WTC11 (cell line): ENCODE results near the gene PTPN12.

ENCODE experiments used
- ATF1 ChIP-seq: sonication (generic); formaldehyde crosslinking; IDR thresholded peaks from 2 replicates; pipeline ENCODE4 v1.8.1; 2023; ENCODE audit warnings: mild to moderate bottlenecking, moderate library complexity, missing genetic modification reagents
- CBFB ChIP-seq: sonication (generic); formaldehyde crosslinking; IDR thresholded peaks from 2 replicates; pipeline ENCODE4 v1.8.1; 2022; ENCODE audit warnings: mild to moderate bottlenecking, low read depth, missing genetic modification reagents
- FOXJ3 ChIP-seq: sonication (generic); formaldehyde crosslinking; IDR thresholded peaks from 2 replicates; pipeline ENCODE4 v1.9.0; 2021; ENCODE audit warnings: missing genetic modification reagents, mild to moderate bottlenecking, borderline replicate concordance
- FOXK1 ChIP-seq: sonication (generic); formaldehyde crosslinking; IDR thresholded peaks from 2 replicates; pipeline ENCODE4 v1.8.0; 2022; ENCODE audit warnings: mild to moderate bottlenecking, moderate library complexity, missing genetic modification reagents
- ZBTB21 ChIP-seq: sonication (generic); formaldehyde crosslinking; IDR thresholded peaks from 2 replicates; pipeline ENCODE4 v1.8.1; 2023; ENCODE audit warnings: mild to moderate bottlenecking, missing genetic modification reagents, borderline replicate concordance
- TF ChIP-seq, protein P1 (sequence below): sonication (generic); formaldehyde crosslinking; IDR thresholded peaks from 2 replicates; pipeline ENCODE4 v1.8.1; 2022; ENCODE audit warnings: low read depth, mild to moderate bottlenecking, moderate library complexity, missing genetic modification reagents, borderline replicate concordance
- TF ChIP-seq, protein P2 (sequence below): fragments of 200-600 bp; IDR thresholded peaks from 2 replicates; pipeline ENCODE4 v1.8.0; 2022; ENCODE audit warnings: antibody characterized with exemption
- TF ChIP-seq, protein P3 (sequence below): sonication (generic); formaldehyde crosslinking; IDR thresholded peaks from 2 replicates; pipeline ENCODE4 v1.8.0; 2022; ENCODE audit warnings: missing genetic modification reagents
- TF ChIP-seq, protein P4 (sequence below): sonication (generic); formaldehyde crosslinking; IDR thresholded peaks from 2 replicates; pipeline ENCODE4 v1.8.0; 2022; ENCODE audit warnings: mild to moderate bottlenecking, missing genetic modification reagents
- TF ChIP-seq, protein P5 (sequence below): sonication (generic); formaldehyde crosslinking; conservative IDR thresholded peaks from 2 replicates; pipeline ENCODE4 v1.8.1; 2022; ENCODE audit warnings: mild to moderate bottlenecking, missing genetic modification reagents
- TF ChIP-seq, protein P6 (sequence below): sonication (generic); formaldehyde crosslinking; IDR thresholded peaks from 2 replicates; pipeline ENCODE4 v1.8.1; 2023; ENCODE audit warnings: mild to moderate bottlenecking, missing genetic modification reagents

DNA sequence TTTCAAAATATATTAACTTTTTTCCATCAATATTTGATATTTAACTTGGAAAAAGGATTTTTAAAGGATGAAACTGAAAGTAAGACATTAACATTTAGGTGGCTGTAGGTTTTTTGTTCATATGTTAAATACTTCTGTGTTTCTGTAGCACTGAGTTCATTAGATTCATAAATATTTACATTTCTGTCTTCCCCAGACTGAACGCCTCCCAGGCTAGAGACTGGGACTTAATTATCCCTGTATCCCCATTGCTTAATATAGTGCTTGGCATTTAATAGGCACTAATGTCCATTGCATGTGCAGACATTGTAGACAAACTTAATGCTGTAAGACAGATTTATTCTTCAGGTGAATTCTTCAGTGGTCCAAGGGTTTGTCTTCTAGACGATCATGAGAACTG is 7.4 kb downstream of the PTPN12 start:
- TF ChIP-seq, protein P1, sequence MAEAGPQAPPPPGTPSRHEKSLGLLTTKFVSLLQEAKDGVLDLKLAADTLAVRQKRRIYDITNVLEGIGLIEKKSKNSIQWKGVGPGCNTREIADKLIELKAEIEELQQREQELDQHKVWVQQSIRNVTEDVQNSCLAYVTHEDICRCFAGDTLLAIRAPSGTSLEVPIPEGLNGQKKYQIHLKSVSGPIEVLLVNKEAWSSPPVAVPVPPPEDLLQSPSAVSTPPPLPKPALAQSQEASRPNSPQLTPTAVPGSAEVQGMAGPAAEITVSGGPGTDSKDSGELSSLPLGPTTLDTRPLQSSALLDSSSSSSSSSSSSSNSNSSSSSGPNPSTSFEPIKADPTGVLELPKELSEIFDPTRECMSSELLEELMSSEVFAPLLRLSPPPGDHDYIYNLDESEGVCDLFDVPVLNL (CRISPR knock-in tag), result no peak
- TF ChIP-seq FOXJ3 (no peak), CBFB (CRISPR knock-in tag) (no peak), ATF1 (CRISPR knock-in tag) (no peak), ZBTB21 (no peak), FOXK1 (CRISPR knock-in tag) (no peak)
- TF ChIP-seq, protein P2, sequence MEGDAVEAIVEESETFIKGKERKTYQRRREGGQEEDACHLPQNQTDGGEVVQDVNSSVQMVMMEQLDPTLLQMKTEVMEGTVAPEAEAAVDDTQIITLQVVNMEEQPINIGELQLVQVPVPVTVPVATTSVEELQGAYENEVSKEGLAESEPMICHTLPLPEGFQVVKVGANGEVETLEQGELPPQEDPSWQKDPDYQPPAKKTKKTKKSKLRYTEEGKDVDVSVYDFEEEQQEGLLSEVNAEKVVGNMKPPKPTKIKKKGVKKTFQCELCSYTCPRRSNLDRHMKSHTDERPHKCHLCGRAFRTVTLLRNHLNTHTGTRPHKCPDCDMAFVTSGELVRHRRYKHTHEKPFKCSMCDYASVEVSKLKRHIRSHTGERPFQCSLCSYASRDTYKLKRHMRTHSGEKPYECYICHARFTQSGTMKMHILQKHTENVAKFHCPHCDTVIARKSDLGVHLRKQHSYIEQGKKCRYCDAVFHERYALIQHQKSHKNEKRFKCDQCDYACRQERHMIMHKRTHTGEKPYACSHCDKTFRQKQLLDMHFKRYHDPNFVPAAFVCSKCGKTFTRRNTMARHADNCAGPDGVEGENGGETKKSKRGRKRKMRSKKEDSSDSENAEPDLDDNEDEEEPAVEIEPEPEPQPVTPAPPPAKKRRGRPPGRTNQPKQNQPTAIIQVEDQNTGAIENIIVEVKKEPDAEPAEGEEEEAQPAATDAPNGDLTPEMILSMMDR, result no peak
- TF ChIP-seq, protein P3, sequence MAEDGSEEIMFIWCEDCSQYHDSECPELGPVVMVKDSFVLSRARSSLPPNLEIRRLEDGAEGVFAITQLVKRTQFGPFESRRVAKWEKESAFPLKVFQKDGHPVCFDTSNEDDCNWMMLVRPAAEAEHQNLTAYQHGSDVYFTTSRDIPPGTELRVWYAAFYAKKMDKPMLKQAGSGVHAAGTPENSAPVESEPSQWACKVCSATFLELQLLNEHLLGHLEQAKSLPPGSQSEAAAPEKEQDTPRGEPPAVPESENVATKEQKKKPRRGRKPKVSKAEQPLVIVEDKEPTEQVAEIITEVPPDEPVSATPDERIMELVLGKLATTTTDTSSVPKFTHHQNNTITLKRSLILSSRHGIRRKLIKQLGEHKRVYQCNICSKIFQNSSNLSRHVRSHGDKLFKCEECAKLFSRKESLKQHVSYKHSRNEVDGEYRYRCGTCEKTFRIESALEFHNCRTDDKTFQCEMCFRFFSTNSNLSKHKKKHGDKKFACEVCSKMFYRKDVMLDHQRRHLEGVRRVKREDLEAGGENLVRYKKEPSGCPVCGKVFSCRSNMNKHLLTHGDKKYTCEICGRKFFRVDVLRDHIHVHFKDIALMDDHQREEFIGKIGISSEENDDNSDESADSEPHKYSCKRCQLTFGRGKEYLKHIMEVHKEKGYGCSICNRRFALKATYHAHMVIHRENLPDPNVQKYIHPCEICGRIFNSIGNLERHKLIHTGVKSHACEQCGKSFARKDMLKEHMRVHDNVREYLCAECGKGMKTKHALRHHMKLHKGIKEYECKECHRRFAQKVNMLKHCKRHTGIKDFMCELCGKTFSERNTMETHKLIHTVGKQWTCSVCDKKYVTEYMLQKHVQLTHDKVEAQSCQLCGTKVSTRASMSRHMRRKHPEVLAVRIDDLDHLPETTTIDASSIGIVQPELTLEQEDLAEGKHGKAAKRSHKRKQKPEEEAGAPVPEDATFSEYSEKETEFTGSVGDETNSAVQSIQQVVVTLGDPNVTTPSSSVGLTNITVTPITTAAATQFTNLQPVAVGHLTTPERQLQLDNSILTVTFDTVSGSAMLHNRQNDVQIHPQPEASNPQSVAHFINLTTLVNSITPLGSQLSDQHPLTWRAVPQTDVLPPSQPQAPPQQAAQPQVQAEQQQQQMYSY (CRISPR knock-in tag), result no peak
- TF ChIP-seq, protein P4, sequence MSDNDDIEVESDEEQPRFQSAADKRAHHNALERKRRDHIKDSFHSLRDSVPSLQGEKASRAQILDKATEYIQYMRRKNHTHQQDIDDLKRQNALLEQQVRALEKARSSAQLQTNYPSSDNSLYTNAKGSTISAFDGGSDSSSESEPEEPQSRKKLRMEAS (CRISPR knock-in tag), result no peak
- TF ChIP-seq, protein P5, sequence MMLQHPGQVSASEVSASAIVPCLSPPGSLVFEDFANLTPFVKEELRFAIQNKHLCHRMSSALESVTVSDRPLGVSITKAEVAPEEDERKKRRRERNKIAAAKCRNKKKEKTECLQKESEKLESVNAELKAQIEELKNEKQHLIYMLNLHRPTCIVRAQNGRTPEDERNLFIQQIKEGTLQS (CRISPR knock-in tag), result no peak
- TF ChIP-seq, protein P6, sequence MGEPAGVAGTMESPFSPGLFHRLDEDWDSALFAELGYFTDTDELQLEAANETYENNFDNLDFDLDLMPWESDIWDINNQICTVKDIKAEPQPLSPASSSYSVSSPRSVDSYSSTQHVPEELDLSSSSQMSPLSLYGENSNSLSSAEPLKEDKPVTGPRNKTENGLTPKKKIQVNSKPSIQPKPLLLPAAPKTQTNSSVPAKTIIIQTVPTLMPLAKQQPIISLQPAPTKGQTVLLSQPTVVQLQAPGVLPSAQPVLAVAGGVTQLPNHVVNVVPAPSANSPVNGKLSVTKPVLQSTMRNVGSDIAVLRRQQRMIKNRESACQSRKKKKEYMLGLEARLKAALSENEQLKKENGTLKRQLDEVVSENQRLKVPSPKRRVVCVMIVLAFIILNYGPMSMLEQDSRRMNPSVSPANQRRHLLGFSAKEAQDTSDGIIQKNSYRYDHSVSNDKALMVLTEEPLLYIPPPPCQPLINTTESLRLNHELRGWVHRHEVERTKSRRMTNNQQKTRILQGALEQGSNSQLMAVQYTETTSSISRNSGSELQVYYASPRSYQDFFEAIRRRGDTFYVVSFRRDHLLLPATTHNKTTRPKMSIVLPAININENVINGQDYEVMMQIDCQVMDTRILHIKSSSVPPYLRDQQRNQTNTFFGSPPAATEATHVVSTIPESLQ (CRISPR knock-in tag), result no peak
